HS-27A (cell line): ENCODE results near the gene RCOR2.
"Not testable (repeated sequence)": the region's sequence is repeated elsewhere in the genome, so short reads cannot be mapped to it uniquely, and the experiment has no call there.

Experiments
- DNase-seq: peaks from one replicate; pipeline ENCODE4 v3.0.0-alpha.2; 2012; ENCODE audit warnings: low read depth, missing footprints

The RCOR2 gene

GRCh38 chr11:63876616-63877015 is 40.3 kb downstream of the RCOR2 start:
- DNase-seq: no peak

GRCh38 chr11:63875506-63876065 is 41.4 kb downstream of the RCOR2 start:
- DNase-seq: no peak

GRCh38 chr11:63874511-63874910 is 42.5 kb downstream of the RCOR2 start:
- no peak for DNase-seq

GRCh38 chr11:63873311-63873710 is 43.7 kb downstream of the RCOR2 start:
- no peak for DNase-seq

- DNase-seq: no peak
These were observed 44.2 kb downstream of the RCOR2 start for GRCh38 chr11:63872800-63873197.

- peak; percentile 78 for DNase-seq
These were observed 44.8 kb downstream of the RCOR2 start for GRCh38 chr11:63871962-63872799.

- no peak for DNase-seq
These were observed 46.4 kb downstream of the RCOR2 start for GRCh38 chr11:63870351-63871140.

GRCh38 chr11:63869683-63870082 is 47.3 kb downstream of the RCOR2 start:
- no peak for DNase-seq

- no peak for DNase-seq
These were observed 47.8 kb downstream of the RCOR2 start for GRCh38 chr11:63869171-63869591.

- DNase-seq: no peak
These were observed 48.4 kb downstream of the RCOR2 start for GRCh38 chr11:63868399-63869064.

GRCh38 chr11:63867511-63867910 is 49.5 kb downstream of the RCOR2 start:
- DNase-seq: no peak

- DNase-seq: no peak
These were observed 50.8 kb downstream of the RCOR2 start for GRCh38 chr11:63866211-63866610.

- not testable (repeated sequence) for DNase-seq
These were observed 53.3 kb downstream of the RCOR2 start for GRCh38 chr11:63863620-63864019.

GRCh38 chr11:63862923-63863322 is 54.0 kb downstream of the RCOR2 start:
- DNase-seq: no peak
